Measurements from ENCODE around the gene SIN3B.

DNA sequence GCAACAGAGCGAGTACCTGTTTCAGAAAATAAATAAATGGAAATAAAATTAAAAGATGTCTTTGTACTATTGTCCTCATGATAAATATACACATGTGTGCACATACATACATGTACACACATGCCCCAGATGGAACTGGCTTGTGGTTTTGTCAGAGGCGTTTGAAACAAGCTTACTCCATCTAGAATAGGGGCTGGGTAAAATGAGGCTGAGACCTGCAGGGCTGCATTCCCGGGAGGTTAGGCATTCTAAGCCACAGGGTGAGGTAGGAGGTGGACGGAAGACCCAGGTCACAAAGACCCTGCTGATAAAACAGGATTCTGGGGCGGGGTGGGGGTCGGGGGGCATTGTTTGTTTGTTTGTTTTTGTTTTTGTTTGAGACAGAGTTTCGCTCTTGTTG, 8.1 kb upstream of the SIN3B start:
- TF ChIP-seq, protein P1, sequence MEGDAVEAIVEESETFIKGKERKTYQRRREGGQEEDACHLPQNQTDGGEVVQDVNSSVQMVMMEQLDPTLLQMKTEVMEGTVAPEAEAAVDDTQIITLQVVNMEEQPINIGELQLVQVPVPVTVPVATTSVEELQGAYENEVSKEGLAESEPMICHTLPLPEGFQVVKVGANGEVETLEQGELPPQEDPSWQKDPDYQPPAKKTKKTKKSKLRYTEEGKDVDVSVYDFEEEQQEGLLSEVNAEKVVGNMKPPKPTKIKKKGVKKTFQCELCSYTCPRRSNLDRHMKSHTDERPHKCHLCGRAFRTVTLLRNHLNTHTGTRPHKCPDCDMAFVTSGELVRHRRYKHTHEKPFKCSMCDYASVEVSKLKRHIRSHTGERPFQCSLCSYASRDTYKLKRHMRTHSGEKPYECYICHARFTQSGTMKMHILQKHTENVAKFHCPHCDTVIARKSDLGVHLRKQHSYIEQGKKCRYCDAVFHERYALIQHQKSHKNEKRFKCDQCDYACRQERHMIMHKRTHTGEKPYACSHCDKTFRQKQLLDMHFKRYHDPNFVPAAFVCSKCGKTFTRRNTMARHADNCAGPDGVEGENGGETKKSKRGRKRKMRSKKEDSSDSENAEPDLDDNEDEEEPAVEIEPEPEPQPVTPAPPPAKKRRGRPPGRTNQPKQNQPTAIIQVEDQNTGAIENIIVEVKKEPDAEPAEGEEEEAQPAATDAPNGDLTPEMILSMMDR (IDR thresholded peaks at IDR 0.05), result no peak
- TF ChIP-seq POLR2AphosphoS5 (IDR thresholded peaks at IDR 0.05; ENCODE audit: insufficient read depth in 1 of 2, low read depth in 1 of 2), result no peak
- no peak for TF ChIP-seq POLR2A (IDR thresholded peaks at IDR 0.05)

All from vagina (tissue), 2 donors.